GM21515 (cell line): ENCODE measurements around the gene DEAF1.
A peak's percentile ranks its signal among the peaks of the same experiment; 100 is the strongest.

Experiments used
- ATAC-seq: cut with Tn5 transposase; IDR thresholded peaks from one replicate; pipeline ENCODE4 v1.9.1; 2021; ENCODE audit not compliant: unreplicated experiment

DEAF1 gene

DNA sequence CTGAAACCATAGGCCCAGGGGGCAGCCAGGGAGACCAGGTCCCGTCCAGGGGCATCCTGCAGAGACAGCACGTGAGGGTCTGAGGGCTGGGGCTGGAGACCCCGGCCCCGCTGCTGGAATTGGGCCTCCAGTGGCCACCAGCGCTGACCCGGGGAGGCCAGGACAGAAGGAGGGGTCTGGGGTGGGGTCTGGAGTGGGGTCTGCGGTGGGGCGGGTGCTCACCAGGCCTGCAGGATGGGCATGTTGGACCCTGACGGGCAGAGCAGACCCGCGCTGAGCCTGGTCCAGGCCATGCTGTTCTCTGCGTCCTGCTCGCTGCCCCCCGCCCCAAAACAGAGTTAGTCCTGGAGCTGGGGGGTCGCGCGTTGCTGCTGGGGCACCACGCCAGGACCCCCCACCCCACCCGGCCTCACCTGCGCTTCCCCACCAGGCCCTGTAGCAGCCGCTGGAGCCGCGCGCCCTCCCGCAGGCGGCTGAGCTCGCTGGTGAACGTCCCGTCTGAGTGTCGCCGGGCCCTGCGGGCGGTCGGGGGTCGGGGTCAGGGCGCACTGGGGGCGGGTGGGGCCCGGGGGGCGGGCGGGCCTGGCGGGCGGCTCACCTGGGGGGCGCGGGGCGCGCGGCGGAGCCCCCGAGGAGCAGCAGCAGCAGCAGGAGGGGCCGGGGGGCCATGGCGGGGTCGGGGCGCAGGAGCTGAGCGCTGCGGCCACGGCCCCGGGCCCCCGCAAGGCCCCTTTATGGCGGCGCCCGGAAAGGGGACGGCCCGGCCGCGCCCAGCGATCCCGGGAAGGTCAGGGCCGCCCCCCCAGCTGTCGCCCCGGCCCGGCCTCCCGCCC, 68.3 kb downstream of the DEAF1 start, which contains the start of gene SCT:
TSS of gene SCT (minus strand) at position 707 of the 833 bp plus-strand sequence. CDS start at position 669, 38 bp downstream.
- no peak for ATAC-seq

DNA sequence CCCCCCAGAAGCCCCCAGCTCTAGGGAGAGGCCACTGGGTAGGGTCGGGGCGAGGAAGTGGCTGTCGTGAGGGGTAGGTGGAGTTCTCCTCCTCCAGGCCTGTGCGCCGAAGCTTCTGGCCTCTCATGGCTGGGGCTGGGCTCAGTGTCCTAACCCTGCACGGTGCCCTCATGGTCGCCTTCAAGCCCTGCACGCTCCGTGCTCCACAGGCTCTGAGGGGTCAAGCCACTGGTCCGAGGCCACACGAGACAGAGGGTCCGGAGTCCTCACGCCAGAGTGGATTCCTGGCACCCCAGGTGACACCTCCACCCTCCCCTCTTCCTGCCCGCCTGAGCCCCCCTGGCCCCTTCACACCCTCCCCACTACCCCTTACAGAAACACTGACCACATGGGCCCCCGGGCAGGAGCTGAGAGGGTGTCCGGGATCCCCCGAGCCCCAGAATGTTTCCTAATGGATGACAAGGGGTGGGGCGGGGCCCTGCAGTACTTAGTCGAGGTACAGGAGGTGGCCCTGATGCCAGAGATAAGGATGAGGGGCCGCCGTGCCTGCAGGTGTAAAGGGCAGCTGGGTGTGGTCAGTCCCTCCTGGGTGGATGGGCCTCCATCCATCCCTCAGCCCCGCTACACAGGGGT, 69.3 kb downstream of the DEAF1 start:
- no peak for ATAC-seq

GRCh38 chr11:624705-625635, 70.1 kb downstream of the DEAF1 start, which contains the start of gene CDHR5:
TSS of gene CDHR5 (minus strand) at chr11:624955. CDS start at chr11:624902, 53 bp downstream.
- ATAC-seq = no peak

DNA sequence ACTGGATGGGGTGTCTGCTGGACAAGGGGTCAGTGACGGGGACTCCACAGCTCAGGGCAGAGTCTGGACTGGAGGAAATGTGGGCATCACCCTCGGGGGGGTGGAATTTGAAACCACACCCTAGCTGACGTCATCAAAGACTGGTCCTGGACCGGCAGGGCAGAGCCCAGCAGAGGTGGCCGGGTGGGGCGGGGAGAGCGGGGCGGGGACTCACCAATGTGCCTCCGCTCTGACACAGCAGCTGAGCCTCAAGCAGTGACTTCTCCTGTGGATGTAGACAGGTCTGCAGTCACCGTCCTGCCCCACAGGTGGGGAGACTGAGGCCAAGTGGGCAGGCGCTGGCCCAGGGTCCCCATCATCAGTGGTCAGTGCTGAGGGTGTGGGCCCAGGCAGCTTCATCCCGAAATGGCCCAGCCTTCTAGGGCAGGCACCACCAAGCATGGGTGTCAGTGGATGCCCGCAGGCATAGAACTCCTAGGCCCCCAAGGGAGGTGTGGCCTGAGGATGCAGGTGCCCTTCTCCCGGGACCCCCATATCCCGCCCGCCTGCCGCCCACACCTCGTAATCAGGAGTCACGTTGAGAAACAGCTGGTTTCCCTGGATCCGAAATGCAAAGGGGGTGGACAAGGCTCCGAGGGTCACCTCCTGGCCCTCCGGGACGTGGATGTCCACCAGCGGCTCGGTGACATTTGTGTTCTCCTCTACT, 70.9 kb downstream of the DEAF1 start:
- ATAC-seq = no peak

GRCh38 chr11:623349-623869, 71.6 kb downstream of the DEAF1 start:
- no peak for ATAC-seq

GRCh38 chr11:621838-622237, 73.2 kb downstream of the DEAF1 start:
- no peak for ATAC-seq

- ATAC-seq = no peak
These were observed 73.8 kb downstream of the DEAF1 start for GRCh38 chr11:620935-621814.

DNA sequence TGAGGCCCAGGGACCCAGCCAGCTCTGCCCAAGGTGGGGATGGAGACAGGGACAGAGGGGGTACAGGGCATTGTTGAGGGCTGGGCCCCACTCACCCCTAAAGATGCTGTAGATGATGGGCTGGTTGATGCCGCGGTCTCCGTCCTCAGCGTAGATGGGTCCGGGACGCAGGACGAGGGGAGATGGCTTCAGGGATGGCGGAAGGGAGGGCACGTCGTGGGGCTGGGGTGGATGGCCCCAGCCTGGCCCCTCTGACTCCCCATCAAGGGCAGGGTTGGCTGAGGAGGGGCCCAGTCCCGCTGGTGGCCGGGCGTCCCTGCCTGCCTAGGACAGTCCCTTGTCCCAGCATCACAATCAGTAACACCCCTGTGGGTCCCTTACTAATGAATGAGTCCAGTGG, 74.8 kb downstream of the DEAF1 start:
- ATAC-seq = no peak

GRCh38 chr11:619628-620050, 75.4 kb downstream of the DEAF1 start:
- no peak for ATAC-seq

DNA sequence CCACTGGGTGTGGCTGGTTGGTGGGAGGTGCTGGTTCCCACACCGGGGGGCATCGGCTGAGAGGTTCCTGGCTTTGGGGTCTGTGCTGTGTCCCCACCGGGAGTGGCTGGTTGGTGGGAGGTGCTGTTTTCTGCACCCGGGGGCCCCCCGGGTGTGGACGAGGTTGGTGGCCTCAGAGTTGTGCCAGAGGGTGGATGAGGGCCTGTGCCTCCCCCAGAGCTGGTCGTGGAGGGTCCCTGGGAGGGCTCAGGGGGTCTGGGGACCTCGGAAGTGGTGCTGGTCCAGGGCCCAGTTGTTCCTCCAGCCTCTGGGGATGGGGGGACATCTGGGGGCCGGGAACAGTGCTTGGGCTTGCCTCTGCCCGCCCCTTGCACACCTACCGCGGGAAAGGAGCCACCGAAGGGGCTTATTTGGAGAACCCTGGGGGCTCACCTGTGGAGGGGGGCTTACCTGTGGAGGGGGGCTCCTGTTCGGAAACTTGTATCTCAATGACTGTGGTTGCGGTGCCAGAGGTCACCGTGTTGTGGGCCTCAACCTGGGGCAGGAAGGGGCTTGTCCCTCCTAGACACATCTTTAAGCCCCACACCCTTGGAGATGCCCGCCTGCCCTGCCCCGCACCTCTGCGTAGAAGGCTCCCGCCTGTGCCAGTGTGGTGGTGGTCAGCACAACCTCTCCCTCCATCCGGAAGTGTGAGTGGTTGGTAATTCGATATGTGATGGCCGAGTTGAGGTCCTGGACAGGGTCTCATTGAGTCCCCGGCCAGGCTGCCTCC, 76.0 kb downstream of the DEAF1 start:
- ATAC-seq = no peak

- ATAC-seq = no peak
These were observed 76.9 kb downstream of the DEAF1 start for GRCh38 chr11:617912-618682.

DNA sequence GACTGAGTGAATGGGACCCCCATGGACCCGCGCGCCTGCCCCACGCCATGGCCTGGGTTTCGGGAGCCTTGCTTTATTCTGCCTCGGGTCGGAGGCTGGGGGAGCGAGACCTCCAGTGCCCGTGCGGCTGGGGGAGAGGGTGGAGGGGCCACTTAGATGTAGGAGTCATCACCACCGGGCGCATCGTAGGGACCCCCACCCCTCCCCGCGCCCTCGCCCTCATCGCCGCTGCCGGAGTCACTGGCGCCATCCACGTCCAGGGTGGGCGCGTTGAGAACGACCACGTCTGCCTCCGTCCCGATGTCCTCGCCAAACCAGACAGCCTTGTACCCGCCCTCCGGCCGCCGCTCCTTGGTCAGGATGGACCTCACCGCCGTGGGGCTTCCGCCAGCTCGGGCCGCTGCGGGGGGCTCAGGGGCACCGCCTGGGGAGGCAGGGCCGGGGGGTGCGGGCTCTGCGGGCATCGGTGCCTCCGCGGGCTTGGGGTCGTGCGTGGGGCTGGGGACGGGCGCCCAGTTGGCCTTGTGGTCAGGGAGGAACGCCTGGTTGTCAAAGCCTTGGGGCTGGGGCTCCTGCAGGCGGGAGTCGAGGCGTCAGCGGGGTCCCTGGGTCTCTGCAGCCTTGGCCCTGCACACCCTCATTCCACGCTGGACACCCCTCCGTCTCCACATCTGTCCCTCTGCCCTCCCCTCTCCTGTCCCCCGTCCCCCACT, 77.7 kb downstream of the DEAF1 start:
- no peak for ATAC-seq

DNA sequence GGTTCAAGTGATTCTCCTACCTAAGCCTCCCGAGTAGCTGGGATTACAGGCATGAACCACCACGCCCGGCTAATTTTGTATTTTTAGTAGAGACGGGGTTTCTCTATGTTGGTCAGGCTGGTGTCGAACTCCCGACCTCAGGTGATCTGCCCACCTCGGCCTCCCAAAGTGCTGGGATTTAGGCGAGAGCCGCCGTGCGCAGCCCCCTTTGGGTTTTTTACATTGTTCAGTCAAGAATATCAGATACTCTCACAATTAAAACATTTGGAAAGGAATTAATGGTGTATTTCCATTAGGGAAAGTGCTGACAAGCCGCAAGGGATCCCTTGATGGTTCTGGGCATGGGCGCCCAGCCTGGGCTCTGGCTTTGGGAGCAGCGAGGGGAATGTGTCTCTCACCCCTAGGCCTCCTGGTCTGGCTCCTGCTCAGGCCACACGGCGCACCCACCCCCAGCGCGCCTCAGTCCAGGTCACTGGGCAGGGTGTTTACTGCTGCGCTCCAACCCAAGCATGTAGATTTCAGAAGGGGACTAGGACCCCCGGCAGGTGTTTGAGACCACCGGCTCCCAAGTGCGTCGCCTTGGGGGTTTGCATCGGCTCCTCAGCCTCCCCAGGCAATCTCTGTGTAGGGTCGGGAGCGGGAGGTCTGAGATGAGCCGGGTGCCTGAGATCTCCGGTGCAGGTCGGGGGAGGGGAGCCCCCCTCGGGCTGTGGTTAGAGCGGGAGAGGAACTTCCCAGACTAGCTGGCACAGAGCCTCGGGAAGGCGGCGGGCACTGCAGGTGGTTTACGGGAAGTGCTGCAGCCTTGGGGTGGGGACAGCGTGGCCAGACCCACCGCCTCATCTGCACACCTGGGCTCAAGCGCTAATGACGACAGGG, 78.5 kb downstream of the DEAF1 start:
- ATAC-seq = no peak

DNA sequence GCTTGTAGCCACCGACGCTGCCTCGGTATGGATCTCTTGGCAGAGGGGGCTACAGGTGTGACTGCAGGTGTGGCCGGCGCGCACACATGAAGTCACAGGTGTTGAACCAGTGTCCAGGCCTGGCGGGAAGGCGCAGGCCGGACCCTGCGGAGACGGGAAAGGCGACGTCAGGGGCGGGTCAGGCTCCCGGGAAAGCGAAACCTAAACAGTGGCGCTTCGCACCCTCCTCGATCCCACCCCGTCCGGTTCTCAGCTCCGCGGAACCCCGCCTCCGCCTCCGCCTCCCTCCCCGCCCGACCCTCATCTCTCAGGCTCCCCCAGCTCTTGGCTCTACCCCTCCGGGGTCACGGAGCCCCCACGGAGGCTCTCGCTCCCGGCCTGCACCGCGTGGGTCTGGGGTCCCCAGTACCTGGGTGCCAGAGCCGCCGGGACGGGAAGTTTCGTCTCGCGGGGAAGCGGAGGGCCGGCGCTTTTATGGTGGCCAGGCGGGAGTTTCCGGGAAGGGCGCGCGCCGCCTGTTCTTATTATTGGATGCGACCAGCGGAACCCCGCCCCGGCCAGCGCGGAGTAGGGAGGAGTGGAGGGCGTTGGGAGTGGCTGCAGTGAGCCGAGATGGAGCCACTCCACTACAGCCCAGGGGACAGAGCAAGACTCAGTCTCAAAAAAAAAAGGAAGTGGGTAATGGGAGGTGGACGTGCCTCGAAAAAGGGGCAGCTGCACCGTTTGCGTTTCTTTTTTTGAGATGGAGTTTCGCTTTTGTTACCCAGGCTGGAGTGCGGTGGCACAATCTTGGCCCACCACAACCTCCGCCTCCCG, 79.3 kb downstream of the DEAF1 start, which contains the start of gene IRF7:
TSS of gene IRF7 (minus strand) at position 447 of the 816 bp plus-strand sequence. CDS start 586 bp downstream, outside the sequence.
- ATAC-seq = peak; percentile 78
